Stimulated activated CD4-positive, alpha-beta T cell treated with anti-CD3 and anti-CD28 coated beads, Interleukin-4, amount 100 ng/mL, for 1 hour (primary cell): ENCODE results near the gene CALHM5.

ENCODE experiments used
- DNase-seq: peaks from one replicate; pipeline ENCODE4 v3.0.0-alpha.2; 2020

Gene CALHM5

DNA sequence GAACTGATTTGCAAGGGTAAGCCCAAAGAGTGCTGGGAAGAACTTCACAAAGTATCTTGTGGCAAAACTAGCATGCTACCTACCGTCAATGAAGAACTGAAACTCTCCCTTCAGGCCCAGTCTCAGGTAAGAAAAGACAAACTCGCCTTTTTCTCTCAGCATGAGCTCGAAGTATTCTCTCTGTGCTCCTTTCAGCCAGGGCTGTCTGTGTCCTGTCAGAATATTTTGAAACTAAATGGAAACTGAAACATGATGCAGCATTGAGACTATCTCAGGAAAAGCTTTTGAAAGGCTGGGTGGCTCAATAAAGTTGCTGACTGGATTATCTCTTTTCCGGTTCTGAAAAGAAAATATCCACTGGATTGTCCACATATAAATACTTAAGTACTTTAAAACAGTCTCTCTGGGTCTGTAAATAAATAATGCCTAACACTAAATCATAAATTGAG is 696 bp downstream of the CALHM5 start:
- DNase-seq = no peak

DNA sequence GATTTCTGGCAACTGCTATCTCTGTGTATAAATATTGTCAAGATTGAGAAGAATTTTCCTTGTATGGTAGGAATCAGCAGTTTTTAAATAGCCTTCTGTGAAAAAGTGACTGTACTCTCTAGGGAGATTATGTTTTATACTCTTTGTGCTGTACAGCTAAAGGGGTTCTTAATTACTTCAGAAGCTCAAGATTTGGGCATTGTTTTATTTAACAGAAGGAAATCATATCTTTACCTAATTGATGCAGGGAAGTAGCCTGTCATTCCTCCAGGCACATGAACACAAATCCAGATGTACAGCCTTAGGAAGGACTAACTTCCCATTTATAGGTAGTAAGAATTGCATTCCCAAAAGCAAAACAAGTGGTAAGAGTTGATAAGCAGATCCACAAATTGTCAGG is 1.3 kb downstream of the CALHM5 start:
- no peak for DNase-seq

DNA sequence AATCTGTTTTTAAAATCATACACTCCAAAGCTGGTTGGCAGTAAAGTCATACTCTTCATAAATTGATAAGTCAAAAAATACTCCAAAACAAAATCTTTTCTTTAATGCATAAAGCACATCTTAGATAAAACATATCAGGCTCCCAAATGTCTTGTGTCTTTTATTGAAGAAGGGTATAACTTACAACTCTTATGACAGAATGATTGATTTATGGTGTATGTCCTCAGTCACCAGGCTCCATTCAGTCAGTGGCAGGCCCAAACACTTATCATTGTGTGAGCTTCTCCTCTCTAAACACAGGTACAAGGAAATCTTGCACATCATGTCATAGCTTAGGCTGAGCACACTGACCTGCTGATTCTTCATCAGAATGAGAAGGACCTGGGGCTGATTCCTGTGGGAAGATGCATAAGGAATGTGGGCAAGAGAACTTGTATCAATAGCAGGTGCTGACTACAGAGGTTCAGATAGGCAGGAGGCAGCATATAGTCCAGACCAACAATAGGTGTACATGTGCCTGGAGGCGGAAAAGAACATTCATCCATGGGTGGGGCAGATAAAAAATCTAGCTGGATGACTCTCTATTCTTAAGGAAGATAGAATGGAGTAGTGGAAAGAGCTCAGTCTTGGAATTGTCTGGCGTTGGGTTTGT is 1.9 kb downstream of the CALHM5 start:
- DNase-seq = no peak

DNA sequence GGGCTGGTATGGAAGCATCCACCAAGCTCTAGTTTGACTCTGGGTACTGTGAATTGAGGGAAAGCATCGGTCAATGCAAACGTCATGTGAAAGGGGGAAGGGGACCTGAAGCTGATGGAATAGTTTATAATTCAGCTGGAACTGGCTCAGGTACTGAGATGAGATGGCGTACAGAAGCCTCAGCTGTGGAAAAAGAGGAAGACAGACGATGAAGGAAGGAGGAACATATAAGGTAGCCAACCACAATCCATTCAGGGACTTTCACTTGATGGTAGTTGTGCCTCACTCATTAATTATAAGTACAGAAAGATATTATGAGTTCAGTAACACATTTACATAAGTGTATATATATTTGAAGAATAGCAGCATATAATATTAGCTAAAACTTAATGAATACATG is 2.7 kb downstream of the CALHM5 start:
- DNase-seq = no peak

DNA sequence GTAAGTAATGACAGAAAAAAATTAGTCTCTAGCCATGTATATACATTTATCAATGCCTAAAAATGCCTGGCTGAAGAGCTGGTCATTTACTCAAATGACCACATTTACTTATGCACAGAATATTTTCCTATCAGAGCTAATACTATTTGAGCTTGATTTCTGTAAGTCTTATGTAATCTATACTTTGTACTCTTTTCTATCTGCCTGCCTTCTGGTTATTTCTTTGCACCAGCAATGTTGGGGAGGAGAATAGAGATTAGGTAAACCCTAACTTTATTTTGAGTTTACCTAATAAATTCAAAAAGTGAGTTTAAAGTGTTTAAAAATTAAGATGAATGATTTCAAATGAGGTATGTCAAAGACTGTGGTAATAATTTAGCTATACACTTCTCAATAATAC is 3.7 kb downstream of the CALHM5 start:
- DNase-seq = no peak

DNA sequence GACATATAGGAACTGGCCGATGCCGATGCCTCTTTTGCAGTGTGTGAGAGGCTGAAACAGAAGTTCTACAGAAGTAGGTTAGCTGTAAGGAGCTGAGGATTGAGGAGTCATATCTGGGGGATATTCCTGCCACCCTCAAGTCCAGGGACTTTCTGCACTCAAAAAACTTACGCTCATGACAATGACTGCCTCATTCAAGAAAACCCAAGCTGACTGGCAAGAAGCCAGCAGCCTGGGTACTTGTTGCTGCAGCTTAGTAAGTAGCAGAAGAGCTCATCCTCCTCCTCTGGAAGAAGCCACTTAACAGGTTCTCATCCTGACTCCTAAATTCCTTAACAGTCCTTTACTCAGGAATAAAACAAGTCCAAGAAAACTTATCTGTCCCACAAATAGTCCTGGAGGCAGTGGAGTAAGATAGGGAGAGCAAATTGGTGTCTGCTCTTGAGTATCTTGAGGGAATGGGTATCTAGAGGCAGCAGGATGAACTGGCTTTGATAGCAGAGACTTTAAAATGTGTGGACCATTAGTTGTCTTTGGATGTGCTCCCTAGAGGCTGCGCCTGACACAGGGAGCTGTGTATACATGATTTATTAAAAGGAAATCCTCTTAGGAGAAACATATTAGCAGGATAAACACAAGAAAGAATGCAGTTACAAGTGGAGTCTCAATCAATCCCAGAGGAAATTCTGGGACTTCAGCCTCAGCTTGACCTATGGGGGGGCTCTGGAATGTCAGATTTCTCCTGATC is 7.4 kb downstream of the CALHM5 start:
- DNase-seq = no peak

DNA sequence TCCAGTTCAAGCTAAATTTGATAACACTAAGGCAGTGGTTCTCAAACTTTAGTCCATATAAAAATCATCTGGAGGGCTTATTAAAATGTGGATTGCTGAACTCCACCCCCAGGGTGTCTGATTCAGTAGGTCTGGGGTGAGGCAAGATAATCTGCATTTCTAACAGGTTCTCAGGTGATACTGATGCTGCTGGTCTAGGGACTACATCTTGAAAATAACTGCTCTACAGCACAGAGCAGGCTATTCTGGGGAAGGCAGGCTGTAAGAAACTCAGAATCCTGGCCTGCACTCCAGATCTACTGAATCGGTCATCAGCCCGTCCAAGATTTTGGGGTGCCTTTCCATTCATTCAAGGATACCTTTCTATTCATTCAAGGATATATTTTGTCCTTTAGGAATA is 11.5 kb downstream of the CALHM5 start:
- no peak for DNase-seq

DNA sequence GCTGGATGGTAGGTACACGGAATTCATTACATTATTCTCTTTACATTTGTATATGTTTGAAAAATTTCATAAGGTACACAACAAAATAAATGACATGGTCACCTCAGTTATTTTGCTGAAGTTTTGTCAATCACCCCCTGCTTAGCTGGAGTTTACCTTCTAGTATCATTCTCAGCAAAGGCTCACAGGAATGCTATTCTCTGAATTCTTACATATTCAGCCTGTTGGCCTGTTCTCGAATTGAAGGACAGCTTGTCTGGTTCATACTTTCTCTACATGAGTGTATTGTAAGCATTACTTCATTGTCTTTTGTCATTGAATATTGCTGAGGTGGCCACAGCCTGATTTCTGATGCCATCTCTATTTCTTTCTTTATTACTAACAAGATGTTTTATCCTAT is 12.8 kb downstream of the CALHM5 start:
- no peak for DNase-seq

DNA sequence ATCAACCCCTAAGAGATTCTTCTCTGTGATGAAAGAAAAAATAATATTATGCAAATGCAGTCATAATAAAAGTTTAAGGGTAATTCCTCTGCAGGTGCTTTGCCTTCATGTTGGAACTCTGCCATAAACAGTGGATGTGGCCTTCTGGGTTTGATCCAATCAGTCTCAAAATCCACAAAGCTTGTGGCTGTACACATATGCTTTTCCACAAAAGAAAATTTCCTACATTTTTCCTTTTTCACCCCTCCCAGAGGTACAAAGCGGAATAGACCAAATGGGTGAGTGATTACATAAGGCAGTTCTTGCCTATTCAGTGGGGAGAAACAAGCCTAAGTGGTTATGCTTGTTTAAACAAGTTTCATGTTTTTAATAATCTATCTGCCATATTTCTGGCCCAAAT is 16.7 kb downstream of the CALHM5 start:
- DNase-seq = no peak

DNA sequence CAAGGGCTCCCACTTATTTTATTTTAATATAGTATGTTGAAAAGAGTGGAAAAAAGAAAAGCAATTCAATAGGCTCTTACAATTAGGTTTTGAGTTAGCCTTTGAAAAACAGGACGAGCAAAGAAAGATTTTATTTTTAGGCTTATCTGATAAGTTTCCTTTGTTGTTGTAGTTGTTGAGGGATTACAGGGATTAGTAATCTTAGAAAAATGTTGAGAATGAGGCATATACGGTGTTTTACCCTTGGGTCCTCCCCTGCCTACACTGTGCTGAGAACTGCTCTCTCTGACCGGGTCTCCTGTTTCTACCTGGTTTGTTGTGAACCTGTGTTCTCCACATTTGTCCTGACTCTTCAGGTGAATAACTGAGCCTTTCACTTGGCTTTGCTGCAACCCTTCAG is 17.3 kb downstream of the CALHM5 start:
- DNase-seq = no peak

DNA sequence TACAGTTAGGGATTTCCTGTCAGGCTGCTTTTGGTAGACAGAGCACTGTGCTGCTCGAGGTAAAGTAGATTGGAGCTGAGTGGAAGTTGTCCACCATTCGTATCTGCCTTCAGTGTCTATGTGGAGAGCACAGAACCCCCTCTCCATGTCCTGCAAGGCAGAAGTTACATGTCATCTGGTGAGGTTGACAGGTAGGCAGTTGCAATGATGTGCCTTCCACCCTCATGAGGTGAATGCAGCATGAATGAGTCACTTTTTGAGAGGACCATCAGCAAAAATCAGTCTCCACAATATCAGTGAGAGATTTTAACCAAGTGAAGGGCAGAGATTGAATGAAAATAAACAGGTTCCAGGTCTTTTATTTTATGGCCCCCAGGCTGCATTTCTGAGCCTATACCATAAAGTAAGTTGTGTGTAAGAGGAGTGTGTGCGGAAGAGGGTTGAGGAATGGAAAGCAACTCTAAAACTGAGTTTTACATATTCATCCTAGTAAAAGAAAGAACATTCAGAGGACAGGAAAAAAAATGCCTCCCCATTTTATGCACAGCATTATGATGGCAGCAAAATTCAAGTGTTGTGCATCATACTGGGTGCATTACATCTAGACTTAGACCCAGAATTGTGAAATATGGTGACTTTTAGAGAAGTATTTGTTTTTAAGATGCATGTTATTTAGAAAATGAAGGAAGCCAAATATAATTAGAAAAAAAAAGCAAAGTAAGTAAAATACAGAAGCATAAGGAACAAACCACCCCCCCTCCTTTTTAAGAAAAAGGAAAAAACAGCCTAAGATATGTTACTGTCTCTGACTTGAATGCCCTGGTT is 18.2 kb downstream of the CALHM5 start:
- no peak for DNase-seq

DNA sequence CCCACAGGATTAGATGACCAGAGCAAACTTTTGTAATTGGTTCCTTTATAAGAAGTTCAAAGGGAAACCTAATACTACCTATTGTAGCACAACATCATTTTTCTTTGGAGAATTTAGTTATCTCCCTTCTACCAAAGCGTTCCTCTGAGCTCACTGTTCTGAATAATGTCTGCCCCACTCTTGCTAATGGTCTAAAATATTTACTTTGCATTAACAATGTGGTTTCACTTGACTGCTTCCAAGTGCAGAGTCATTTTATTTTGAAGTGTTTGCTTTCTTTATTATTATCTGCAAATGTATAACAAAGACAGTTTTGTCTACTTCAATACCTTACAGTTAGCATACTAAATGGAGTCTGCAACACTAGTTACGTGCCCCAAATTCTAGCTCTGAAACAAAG is 19.0 kb downstream of the CALHM5 start:
- DNase-seq = no peak

DNA sequence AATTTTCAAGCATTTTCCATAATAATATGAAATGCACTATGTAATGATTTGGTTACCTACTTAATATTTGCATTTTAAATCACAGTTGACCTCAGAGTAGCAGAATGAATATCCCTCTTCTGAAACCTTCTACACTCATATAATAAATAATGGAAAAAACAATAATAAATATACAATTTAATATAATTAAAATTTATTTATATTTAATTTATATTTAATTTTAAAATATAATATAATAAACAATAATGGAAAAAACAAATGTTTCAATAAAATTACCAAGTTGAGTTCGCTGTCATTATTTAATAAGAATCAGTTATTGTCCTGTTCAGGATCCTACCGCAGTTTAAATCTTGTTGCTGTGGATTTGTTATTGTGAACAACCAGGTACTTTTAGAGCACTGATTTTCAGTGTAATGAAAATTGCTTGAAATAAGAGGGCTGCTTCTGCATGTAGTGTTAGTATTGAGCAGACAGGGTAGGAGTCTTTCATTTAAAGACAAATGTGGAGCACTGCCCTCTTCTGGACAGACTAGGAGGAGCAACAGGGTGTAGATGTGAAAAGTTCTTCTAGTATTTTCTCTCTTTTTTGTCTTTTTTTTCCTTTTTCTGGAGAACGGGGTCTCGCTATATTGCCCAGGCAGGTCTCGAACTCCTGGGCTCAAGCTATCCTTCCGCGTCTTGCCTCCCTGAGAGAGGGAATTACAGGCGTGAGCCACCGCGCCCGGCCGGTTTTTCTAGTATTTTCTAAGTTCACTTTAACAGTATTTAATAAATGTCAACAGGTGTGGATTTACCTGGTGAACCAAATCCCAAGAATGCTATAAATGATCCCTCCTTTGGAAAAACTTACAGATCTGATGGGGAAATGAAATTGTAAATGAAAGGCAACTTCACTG is 20.5 kb downstream of the CALHM5 start:
- DNase-seq = peak; percentile 47

DNA sequence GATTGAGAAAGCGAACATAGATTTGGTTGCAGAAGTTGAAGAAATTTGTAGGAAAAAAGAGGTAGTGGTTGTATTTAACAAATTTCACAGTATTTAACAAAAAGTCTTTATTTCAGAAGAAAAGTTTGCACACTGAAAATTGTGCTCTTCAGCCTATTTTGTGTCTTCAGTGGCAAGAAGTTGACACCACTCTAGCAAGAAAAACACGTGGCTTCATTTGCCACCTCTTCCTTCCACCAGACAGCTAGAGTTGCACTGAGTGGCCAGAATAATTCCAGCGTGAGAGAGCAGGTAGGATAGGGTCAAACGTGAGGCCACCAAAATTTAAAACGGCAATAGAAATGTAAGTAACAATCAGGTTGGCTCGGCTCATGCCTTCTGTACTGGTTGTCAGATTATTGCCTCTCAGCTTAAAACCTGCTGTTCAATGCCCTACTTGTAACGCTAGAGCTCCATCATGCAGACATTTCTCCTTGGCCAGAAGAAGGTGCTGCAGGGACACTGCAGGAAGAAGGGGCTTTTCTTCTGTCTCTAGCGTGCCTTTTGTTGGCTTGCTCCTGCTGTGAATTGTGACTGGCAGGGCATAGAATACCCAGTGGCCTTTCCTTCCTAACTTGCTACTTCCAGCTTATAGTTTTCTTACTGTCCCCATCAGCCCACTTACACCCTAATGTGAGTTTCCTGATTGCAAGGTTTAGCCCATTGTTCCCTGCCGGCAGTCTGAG is 22.0 kb downstream of the CALHM5 start:
- no peak for DNase-seq

DNA sequence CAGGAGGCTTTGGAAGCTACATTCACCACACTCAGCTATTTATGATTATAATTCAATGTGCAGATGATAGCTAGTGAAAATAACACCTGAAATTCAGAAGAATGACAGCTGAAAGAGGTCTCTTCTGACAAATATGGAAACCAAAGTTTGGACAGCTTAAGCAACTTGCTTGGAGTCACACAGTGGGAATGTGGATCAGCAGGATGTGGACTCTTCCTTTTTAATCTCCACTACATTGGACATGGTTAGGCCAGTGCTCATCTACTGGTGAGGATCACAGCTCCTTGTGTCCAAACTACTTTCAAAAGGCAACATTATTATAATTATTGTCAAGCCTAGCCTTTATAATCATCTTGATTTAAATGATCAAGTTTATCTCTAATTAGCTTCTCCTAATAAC is 23.7 kb downstream of the CALHM5 start:
- DNase-seq = no peak

DNA sequence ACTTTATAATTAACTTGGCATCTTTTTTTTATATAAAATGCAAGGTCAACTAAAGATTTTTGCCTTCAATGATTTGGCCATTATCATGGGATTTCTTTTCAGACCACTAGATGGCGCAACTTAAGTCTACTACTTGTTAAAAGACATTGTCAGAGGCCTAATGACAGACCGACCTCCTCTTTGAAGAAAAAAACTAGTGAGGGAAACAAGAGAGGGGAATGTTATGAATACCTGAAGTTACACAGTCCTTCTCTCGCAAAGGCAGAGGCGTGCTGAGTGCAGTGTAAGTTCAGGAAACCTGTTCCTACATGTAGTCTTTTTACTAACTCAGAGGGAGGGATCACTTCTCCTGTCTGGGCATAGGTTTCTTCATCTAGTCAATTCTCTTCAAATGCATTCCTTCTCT is 24.8 kb downstream of the CALHM5 start:
- no peak for DNase-seq

DNA sequence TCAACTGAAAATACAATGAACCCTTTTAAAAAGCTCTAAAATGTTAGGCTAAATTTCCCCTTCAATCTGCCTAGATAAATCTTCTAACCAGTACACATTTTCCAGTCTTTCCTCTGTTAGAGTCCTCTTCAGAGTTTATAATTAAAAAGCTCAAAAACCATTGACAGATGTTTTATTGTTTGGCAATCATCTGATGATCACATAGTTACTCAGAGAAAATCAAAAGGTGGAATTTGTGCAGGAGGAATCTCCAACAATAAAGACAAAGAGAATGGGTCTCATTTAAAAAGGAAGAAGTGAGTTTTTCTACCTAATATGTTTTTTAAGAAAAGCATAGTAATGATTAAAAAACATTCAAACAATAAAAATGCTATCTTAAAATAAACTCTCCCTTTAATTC is 31.0 kb downstream of the CALHM5 start:
- no peak for DNase-seq

DNA sequence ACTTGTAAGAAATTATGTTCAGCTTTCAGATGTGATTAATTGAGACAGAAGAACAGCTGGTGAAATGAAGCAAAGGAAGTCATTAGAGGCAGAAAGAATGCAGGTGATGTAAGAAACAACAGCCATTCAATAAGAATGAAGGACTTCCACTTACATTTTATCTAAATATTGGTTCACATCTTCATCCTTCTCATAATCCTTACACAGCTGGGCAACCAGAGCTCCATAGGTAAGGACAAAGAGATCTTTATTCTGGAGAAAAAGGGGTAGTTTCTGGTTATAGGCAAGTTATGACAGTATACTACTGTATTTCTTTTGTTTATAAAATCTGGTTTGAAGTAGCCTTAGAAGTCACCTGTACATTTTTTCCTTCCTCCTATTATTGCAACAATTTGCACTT is 31.7 kb downstream of the CALHM5 start:
- no peak for DNase-seq

DNA sequence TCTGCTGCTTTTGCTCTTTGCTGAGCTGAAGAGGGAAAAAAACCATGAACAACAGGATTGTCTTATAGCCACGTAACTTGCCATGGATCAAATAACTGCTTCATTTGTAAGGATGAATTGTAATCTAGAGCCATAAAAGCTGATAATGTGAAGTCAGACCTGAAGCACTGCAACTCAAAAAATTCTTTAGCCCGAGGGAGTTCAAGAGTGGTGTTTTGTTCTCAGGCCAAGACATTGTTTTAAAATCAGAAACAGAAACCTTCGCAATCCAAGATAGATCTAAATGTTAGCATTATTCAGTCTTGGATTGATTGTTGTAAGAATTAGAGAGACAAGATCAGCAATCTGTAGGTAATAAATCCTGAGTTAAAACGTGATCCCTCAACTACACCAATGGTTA is 34.2 kb downstream of the CALHM5 start, which contains the start of gene TRAPPC3L:
Gene TRAPPC3L, minus strand, starts transcription at position 34 of the 400 bp plus-strand sequence. CDS start 170 bp downstream, outside the sequence.
- no peak for DNase-seq

DNA sequence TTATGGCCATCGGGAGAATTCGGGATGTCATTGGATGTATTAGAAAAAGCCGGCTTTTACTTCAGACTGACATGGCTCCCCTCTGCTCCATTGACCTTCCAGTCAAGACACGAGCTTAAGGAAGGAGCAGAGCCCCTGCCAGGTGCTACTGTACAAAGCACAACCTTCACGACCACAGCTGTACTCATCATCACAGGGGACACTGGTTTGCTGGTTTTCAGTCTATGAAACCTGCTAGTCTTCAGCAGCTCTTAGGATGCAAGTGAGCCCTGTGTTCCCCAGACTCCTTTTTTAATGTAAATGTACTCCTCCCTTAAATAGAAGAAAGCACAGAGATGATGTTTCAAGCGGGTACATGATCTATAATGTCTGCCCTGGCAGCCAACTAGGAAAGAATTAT is 35.9 kb downstream of the CALHM5 start:
- no peak for DNase-seq

DNA sequence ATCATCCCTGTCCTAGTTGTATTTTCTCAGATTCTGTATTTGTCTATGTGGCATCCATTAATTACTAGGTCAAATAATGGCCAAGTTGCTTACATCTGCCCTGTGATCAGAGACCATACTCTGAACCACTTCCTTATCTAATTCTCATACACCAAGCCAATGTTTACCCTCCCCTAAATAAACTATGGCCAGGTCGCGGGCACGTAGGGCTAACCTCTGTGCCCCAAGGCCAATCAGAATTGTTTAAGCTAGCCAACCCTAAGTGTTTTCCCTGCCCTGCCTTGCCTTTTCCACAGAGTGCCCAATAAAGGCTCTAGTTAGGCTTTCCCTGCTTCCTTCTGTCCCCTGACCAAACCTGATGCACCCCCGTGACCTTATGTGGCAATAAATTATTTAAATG is 39.4 kb downstream of the CALHM5 start:
- DNase-seq = no peak

DNA sequence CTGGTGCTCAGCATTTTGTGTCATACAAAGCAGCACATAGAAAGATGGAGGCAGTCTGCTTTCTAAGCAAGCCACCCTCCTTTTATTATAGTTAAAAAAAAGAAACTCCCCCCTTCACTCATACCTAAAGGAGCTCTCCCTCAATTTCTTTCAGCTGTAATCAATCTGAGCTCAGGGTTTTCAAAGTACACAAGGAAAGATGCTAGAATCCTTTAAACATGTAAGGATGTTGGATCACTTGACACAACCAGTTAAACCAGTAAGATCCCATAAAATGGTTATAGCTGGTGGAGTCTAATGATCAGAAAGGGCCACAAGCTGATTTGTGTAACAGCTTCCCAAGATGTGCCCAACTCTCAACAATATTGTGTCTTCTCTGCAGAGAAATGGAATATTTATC is 42.0 kb downstream of the CALHM5 start, which contains the start of gene CALHM4:
Gene CALHM4, plus strand, starts transcription at position 301 of the 400 bp plus-strand sequence. Its CDS starts 43 bp downstream, at position 344.
- no peak for DNase-seq
